GM19023 (cell line): ENCODE results near the gene DAGLB.
"Not testable (repeated sequence)": the region's sequence is repeated elsewhere in the genome, so short reads cannot be mapped to it uniquely, and the experiment has no call there.

ENCODE experiments used
- ATAC-seq: cut with Tn5 transposase; IDR thresholded peaks from one replicate; pipeline ENCODE4 v1.9.1; 2021; ENCODE audit warnings: mild to moderate bottlenecking, moderate library complexity; ENCODE audit not compliant: unreplicated experiment

Gene DAGLB

DNA sequence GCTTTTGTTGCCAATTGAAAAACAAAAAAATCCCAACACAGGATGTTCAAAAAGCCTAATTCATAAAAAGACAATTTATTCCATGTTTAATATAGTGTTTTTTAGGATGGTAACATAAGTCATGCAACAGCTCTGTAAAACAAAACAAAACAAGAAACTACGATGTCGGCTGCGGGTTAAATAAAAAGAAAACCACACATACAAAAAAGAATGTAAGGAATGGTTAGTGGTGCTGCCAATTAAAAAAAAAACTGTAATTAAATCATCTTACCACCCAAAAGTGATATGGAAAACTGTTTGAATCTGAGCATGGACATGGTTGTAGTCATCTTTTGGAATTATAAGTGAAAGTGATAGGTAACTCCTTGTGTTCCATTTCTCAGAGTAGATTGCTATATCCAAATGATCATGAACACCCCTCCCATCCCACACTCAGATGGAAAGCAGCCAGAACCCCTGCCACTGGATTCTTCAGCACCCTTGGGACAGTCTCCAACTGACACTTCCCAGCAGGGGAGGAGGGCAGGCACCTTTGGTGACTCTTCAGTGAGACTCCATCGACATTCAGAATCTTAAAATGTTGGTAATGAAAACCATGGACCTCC, 14.3 kb upstream of the DAGLB start:
- ATAC-seq = no peak

DNA sequence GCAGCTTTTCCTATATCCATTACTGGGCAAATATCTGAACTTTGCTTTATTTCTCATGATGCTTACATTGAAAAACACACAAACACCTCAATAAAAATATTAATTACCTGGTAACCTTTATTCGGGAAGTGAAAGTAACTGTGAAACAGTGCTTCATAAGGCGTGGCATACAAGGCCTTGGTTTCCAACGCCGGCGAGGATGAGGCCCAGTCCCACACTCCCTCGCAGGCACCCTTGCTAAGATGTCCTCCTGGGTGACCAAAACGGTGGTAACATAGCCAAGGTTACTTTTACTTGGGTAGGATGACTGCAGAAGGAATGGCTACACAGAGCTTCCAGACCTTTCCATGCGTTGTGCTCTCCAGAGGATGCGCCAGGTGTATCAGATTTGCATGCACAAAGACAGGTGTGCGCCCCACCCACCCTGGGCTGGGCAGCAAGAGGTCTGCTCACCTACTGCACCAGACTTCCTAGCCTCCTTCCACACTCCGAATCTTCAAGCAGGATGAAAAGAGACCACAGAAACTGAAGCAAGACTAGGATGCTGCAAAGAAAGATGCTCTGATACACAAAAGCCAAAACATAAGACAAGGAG, 13.3 kb upstream of the DAGLB start:
- ATAC-seq = no peak

DNA sequence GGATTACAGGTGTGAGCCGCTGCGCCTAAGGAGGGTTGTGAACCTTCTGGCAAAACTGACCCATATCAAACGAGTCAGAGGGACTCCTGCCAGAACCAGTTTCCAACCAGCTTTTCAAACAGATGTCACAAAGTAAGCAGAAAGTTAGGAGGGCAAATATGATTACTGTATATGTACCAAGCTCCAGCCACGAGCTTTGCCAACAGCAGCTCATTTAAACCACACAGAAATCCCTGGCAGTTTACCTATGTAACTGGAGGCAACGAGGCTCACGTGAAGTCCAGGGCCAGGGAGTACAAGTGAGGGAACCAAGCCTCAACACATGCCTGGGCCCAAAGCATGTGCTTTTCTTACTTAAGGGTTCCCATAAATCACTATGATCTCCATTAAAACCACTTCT, 12.5 kb upstream of the DAGLB start:
- ATAC-seq = no peak

DNA sequence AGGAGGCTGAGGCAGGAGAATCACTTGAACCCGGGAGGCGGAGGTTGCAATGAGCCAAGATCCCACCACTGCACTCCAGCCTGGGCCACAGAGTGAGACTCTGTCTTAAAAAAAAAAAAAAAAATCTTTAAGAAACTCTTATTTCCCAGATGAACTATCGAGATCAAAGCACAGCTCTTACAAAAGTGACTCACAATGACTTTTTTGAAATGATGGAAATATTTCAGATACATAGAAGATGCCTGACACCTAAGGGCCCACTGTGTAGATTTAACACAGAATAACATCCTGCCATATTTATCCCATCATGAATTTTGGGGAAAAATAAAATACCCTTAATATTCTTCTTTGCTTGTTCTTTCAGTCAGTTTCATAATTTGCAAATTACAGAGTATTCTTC, 10.9 kb upstream of the DAGLB start:
- ATAC-seq = not testable (repeated sequence)

- ATAC-seq = no peak
These were observed 6.0 kb upstream of the DAGLB start for GRCh38 chr7:6453734-6454133.

DNA sequence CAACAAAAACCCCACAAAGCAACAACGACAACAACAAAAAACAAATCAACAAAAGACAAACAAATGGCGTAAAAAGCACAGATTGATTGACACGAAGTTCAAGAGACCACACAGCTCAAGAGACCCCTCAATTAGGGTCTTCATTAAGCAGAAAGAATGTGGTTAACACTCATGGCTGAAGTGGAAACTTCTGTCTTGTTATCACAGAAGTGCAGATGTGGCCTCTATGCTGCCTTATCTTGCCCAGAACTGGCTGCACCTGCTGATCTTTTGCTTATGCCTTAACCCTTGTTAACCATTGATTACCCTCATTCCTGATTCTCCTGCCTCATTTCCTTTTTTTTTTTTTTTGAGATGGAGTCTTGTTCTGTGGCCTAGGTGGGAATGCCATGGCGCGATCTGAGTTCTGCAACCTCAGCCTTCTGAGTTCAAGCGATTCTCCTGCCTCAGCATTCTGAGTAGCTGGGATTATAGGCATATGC, 3.5 kb upstream of the DAGLB start:
- no peak for ATAC-seq

GRCh38 chr7:6450591-6450990, 2.8 kb upstream of the DAGLB start:
- ATAC-seq = not testable (repeated sequence)

DNA sequence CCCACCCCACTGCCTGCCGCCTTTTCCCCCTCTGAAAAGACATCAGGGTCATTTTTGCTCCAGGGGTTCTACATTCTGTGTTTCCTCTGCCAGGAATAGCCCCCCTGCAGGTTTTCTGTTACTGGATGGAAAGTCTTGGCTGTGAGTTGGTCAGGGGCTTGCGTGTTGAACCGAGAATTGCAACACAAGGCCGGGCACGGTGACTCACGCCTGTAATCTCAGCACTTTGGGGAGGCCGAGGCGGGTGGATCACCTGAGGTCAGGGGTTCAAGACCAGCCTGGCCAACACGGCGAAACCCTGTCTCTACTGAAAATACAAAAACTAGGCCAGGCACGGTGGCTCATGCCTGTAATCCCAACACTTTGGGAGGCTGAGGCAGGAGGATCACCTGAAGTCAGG, 2.1 kb upstream of the DAGLB start:
- ATAC-seq = not testable (repeated sequence)

DNA sequence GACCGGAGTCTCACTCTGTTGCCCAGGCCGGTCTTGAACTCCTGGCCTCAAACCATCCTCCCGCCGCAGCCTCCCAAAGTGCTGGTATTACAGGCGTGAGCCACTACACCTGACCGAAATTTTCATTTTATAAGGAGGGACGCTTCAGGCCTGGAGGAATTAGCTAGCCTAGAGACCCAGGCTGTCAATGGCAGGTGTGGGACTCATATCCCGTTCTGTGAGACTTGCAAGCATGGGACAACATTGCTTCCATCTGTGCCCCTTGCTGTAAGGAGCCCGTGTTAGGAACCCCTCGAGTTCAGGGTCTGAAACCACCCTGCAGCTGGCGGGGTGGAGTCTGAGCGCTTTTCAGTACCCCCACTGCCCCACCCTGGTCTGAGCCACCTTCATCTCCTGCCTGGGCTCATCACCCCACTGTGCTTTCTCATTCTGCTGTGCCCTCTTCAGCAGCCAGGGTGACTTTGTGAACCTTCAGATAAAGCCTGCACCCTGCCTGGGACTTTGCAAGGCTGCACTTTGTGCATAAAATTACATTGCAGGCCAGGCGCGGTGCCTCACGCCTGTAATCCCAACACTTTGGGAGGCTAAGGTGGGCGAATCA, 1.3 kb upstream of the DAGLB start:
- ATAC-seq = no peak

DNA sequence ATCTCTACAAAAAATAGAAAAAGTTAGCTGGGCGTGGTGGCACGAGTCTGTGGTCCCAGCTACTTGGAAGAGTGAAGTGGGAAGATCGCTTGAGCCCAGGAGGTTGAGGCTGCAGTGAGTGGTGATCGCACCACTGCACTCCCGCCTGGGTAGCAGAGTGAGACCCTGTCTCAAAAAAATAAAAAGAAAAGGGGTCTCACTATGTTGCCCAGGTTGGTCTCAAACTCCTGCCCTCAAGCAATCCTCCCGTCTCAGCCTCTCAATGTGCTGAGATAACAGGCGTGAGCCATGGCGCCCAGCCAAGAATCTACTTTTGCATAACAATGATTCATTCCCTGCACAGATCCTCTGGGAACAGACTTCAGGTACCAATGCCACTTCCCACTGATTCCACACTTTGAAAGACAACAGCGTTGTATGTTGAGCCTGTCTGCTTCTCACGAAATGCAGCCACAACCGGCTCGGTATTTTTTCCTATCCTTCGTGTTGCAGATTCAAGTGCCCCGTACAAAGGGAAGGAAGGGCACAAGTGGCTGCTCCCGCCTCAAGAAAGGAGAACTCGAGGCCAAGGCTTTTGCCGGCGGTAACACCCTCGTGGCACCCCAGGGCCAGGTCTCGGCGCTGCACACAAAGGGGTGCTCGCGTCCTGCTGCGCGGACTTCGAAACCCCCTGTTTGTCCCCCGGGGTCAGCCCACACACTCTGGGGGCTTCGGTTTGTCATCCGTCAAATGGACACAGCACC, 745 bp downstream of the DAGLB start:
- peak; percentile 27 for ATAC-seq

DNA sequence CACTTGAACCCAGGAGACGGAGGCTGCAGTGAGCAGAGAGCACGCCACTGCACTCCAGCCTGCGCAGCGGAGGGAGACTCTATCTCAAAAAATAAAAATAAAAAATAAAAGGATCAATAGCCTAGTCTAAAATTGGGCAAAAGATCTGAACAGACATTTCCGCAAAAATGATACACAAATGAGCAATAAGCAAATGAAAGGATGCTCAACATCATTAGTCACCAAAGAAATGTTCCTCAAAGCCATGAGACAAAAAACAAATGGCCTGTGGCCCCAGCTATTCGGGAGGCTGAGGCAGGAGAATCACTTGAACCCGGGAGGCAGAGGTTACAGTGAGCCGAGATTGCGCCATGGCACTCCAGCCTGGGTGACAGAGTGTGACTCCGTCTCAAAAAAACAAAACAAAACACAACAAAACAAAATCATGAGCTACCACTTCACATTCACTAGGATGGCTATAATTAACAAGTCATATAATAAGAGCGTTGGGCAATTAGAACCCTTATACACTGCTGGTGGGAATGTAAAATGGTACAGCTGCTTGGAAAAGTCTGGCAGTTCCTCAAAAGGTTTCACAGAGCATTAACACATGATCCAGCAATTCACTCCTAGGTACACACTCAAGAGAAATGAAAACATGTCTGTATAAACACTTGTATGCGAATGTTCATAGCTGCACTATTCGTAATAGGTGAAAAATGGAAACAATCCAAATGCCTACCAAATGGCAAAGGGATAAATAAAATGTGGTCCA, 3.1 kb downstream of the DAGLB start:
- no peak for ATAC-seq

- ATAC-seq = no peak
These were observed 4.3 kb downstream of the DAGLB start for GRCh38 chr7:6443372-6443941.

DNA sequence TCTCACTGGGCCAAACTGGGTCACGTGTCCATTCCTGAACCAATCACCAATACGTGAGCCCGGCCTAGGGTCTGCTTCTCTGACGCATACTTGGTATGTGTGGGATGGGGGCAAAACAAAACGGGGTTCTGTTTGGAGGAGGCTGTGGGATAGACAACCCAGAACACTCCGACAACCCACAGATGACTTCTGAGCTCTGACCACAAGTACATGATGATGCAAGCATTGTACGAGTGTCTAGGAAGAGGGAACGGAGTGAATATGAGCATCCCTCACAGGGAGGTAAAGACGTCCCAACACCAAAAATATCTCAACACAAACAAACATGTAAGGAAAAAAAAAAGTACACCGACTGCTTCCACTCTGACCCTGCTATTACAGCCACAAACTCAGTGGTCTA, 5.6 kb downstream of the DAGLB start:
- ATAC-seq = no peak

GRCh38 chr7:6440381-6440780, 7.4 kb downstream of the DAGLB start:
- ATAC-seq = no peak

DNA sequence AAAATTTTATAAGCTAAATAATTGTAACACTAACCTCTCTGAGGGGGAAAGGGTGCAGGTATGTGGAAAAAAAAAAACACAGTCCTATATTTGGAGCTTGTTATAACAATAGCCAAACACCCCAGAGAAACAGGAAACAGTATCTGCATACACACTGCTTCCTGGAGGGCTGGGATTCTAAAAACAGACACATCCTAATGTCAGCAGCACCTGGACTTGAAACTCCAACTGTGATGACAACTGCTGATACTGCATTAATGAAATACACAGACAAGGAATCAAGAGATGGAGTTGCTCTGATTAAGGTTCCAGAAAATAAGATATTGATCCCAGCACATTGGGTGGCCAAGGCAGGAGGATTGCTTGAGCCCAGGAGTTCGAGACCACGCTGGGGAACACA, 9.3 kb downstream of the DAGLB start:
- no peak for ATAC-seq

- no peak for ATAC-seq
These were observed 10.5 kb downstream of the DAGLB start for GRCh38 chr7:6437251-6437650.

- ATAC-seq = no peak
These were observed 11.4 kb downstream of the DAGLB start for GRCh38 chr7:6436385-6436685.

- ATAC-seq = peak; percentile 79
These were observed 12.0 kb downstream of the DAGLB start for GRCh38 chr7:6435486-6436384.

DNA sequence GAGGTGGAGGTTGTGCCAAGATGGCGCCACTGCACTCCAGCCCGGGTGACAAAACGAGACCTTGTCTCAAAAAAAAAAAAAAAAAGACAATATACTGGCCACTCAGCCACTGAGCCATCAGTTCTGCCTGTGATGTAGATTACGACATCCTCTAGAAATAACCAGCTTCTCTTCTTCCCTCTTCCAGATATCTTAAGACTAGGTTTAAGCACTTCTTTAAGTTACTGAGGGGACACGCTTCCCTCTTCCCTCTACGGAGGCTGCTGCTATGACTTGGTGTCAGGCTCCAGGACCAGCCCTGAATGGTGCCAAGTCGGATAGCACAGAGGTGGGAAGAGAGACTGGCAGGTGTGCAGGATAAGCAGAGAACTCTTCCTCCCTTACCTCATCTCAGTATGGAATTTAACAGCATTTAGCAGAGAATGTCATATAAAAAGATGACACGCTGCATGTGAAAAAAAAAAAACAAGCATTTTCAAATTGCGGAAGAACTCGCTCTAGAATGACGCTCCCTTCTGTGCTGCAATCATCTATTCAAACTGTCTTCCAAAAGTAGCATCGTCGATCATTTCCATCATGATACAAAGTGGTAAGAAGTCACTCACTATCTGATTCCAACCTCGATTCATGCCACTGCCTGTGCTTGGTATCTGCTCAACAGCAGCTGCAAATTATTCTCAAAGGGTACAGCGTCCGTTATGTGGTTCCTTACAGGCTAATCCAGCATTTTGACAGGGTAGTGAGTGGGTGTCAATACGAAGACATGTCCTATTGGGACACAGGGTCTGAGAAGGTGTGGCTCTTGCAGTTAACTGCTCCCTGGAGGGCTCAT, 13.8 kb downstream of the DAGLB start:
- ATAC-seq = no peak
